Endodermal cell (in vitro differentiated cells): ENCODE data around the gene SRGAP2. TPM values are rescaled to one million over a fixed set of nuclear protein-coding genes. Genes with fewer than 3 reads are reported as not detected.
A peak's percentile ranks its signal among the peaks of the same experiment; 100 is the strongest.
"Not testable (repeated sequence)": the region's sequence is repeated elsewhere in the genome, so short reads cannot be mapped to it uniquely, and the experiment has no call there.

ENCODE experiments used
- DNase-seq: peaks from one replicate; pipeline ENCODE4 v3.0.0-alpha.2; 2017
- H3K27ac ChIP-seq: 2 replicates; pipeline ENCODE4 v1.5.1; 2013; ENCODE audit warnings: mild to moderate bottlenecking, low read depth, low read length, moderate library complexity
- H3K27me3 ChIP-seq: 2 replicates; pipeline ENCODE4 v1.6.1; 2013; ENCODE audit warnings: mild to moderate bottlenecking, low read length, moderate library complexity; ENCODE audit not compliant: insufficient read depth, control insufficient read depth, poor library complexity, severe bottlenecking
- H3K36me3 ChIP-seq: 2 replicates; pipeline ENCODE4 v1.7.0; 2013; ENCODE audit warnings: mild to moderate bottlenecking, low read length, moderate library complexity; ENCODE audit not compliant: control insufficient read depth, insufficient read depth
- H3K4me1 ChIP-seq: one replicate; pipeline ENCODE4 v1.7.0; 2013; ENCODE audit warnings: low read length; ENCODE audit not compliant: control insufficient read depth, insufficient read depth
- H3K4me3 ChIP-seq: 2 replicates; pipeline ENCODE4 v1.5.1; 2013; ENCODE audit warnings: mild to moderate bottlenecking, low read length, moderate library complexity
- H3K9ac ChIP-seq: 2 replicates; pipeline ENCODE4 v1.6.1; 2013; ENCODE audit warnings: mild to moderate bottlenecking, low read length, moderate library complexity; ENCODE audit not compliant: poor library complexity, severe bottlenecking; ENCODE audit errors: extremely low read depth
- H3K9me3 ChIP-seq: 2 replicates; pipeline ENCODE4 v1.6.1; 2013; ENCODE audit warnings: mild to moderate bottlenecking, low read length, moderate library complexity; ENCODE audit not compliant: control insufficient read depth
- H3K27ac Mint-ChIP-seq: 2 replicates; pipeline ENCODE4 v1.8.0; 2020; ENCODE audit warnings: mixed read lengths
- H3K27me3 Mint-ChIP-seq: 2 replicates; pipeline ENCODE4 v1.8.0; 2021; ENCODE audit warnings: mild to moderate bottlenecking, mixed read lengths; ENCODE audit not compliant: insufficient read depth
- H3K36me3 Mint-ChIP-seq: 2 replicates; pipeline ENCODE4 v1.8.0; 2020; ENCODE audit warnings: low read depth, mixed read lengths
- H3K4me1 Mint-ChIP-seq: 2 replicates; pipeline ENCODE4 v1.8.0; 2020; ENCODE audit warnings: mixed read lengths
- H3K4me3 Mint-ChIP-seq: 2 replicates; pipeline ENCODE4 v1.8.0; 2020; ENCODE audit warnings: mild to moderate bottlenecking, moderate library complexity, mixed read lengths
- H3K9me3 Mint-ChIP-seq: 2 replicates; pipeline ENCODE4 v1.8.0; 2020; ENCODE audit warnings: mild to moderate bottlenecking, mixed read lengths
- CTCF ChIP-seq: fragments of 200-600 bp; sonication (generic); conservative IDR thresholded peaks from 2 replicates; pipeline ENCODE4 v1.5.0; 2021; ENCODE audit warnings: antibody characterized with exemption, mild to moderate bottlenecking
- WGBS, 2 experiments: methylation state at CpG; one replicate each; pipeline versions ENCODE4 v1.1.5 to v1.1.7; 2013; ENCODE audit warnings: missing lambda C conversion rate in 2 of 2, mixed read lengths in 1 of 2; ENCODE audit not compliant: insufficient coverage in 1 of 2, insufficient read length in 1 of 2; 5-methylcytosine and 5-hydroxymethylcytosine counted together
- long read RNA-seq, 4 experiments: library from polyadenylated mRNA in 2 of 4; library from RNA in 1 of 4; library from capped mRNA in 1 of 4; stranded (forward) in 3 of 4; unstranded in 1 of 4; transcript quantifications; one replicate each; pipeline ENCODE4 v2.0.0, GENCODE V29; 2020 to 2021; ENCODE audit warnings: inconsistent platforms in 1 of 4
- polyA plus RNA-seq, 2 experiments: library from polyadenylated mRNA; stranded (reverse); fragments of 50-300 nt; gene quantifications; one replicate each; pipeline ENCODE4 v1.2.3, GENCODE V29; 2013
- total RNA-seq, 2 donors: library from RNA; stranded (reverse); fragmentation: NEBNext Ultra II Directional in 1 of 2; extraction: Animal tissue kit (Norgen Biotek cat#: 25700) in 1 of 2; gene quantifications; 2 replicates in 1 of 2; 3 replicates in 1 of 2; pipeline ENCODE4 v1.2.1, GENCODE V29; 2021

Gene SRGAP2
- 100 to 1,000 TPM; 112 to 131 TPM for total RNA-seq
- polyA plus RNA-seq (2013, experiment 1 of 2) = 62.4 TPM
- 63.8 TPM for polyA plus RNA-seq (2013, experiment 2 of 2)
- long read RNA-seq, experiment 1, partial matches to known transcripts = 2 of 23 reads
- long read RNA-seq, experiment 1, other reads (novel, unspliced or antisense) = 20 of 23 reads
- long read RNA-seq, experiment 2, partial matches to known transcripts = 17 of 23 reads
- long read RNA-seq, experiment 2, other reads (novel, unspliced or antisense) = 6 of 23 reads
- long read RNA-seq, experiment 3, partial matches to known transcripts = 10 of 19 reads
- long read RNA-seq, experiment 3, other reads (novel, unspliced or antisense) = 7 of 19 reads
- long read RNA-seq, experiment 4, partial matches to known transcripts = 2 of 4 reads
- long read RNA-seq, experiment 4, other reads (novel, unspliced or antisense) = 2 of 4 reads

GRCh38 chr1:206203364-206204158, at the start of gene SRGAP2:
TSS of gene SRGAP2 (plus strand) at chr1:206203541. CDS start at chr1:206205971, 2,430 bp downstream.
- H3K27ac ChIP-seq, H3K9me3 ChIP-seq, H3K4me1 Mint-ChIP-seq, H3K36me3 ChIP-seq, H3K9ac ChIP-seq, H3K9me3 Mint-ChIP-seq, H3K27ac Mint-ChIP-seq, H3K4me1 ChIP-seq, H3K36me3 Mint-ChIP-seq, H3K27me3 Mint-ChIP-seq, H3K27me3 ChIP-seq, H3K4me3 ChIP-seq: not testable (repeated sequence)
- DNase-seq = peak; percentile 75
- 0% methylated on average over 11 of the region's 63 CpGs; no CpG with 5 or more reads in 1 of the 2 experiments for WGBS, 2 experiments
- peak within 1 kb of the TSS; percentile 67 for H3K4me3 Mint-ChIP-seq

GRCh38 chr1:206167350-206168029, 35.9 kb upstream of the SRGAP2 start:
- H3K27me3 Mint-ChIP-seq, H3K27ac ChIP-seq, H3K9ac ChIP-seq, H3K9me3 ChIP-seq, H3K36me3 ChIP-seq, H3K4me3 ChIP-seq, H3K4me1 ChIP-seq, H3K36me3 Mint-ChIP-seq, H3K27ac Mint-ChIP-seq, H3K4me3 Mint-ChIP-seq, H3K9me3 Mint-ChIP-seq, H3K4me1 Mint-ChIP-seq, DNase-seq, H3K27me3 ChIP-seq: not testable (repeated sequence)
- peak; percentile 51 for TF ChIP-seq CTCF
- 67% methylated on average over 2 of the region's 10 CpGs; no CpG with 5 or more reads in 1 of the 2 experiments for WGBS, 2 experiments

- DNase-seq, H3K27ac ChIP-seq, H3K4me3 ChIP-seq, H3K27me3 ChIP-seq, H3K36me3 ChIP-seq, H3K36me3 Mint-ChIP-seq, H3K4me1 Mint-ChIP-seq, H3K4me1 ChIP-seq, H3K27me3 Mint-ChIP-seq, H3K9ac ChIP-seq, H3K27ac Mint-ChIP-seq, H3K9me3 Mint-ChIP-seq, H3K4me3 Mint-ChIP-seq, H3K9me3 ChIP-seq: not testable (repeated sequence)
- WGBS, 2 experiments = 75% methylated on average over 1 of the region's 3 CpGs; no CpG with 5 or more reads in 1 of the 2 experiments
Measured at GRCh38 chr1:206169794-206170193, 33.5 kb upstream of the SRGAP2 start.

GRCh38 chr1:206173110-206173719, 30.1 kb upstream of the SRGAP2 start:
- H3K4me3 ChIP-seq, H3K4me1 Mint-ChIP-seq, H3K27me3 Mint-ChIP-seq, H3K27me3 ChIP-seq, H3K9ac ChIP-seq, H3K4me1 ChIP-seq, H3K9me3 Mint-ChIP-seq, H3K4me3 Mint-ChIP-seq, H3K36me3 ChIP-seq, H3K9me3 ChIP-seq, H3K27ac Mint-ChIP-seq, DNase-seq, H3K27ac ChIP-seq, H3K36me3 Mint-ChIP-seq: not testable (repeated sequence)
- WGBS, 2 experiments = no CpG with 5 or more reads among the region's 2 CpGs
